ENCODE measurements around the gene NFKB1.

The NFKB1 gene

GRCh38 chr4:102533904-102534303 lies 32.7 kb downstream of the NFKB1 start:
- no peaks in the 10 kb centered on the region for H3K9me3 ChIP-seq (ENCODE audit: insufficient read depth, low read length)
- H3K27me3 ChIP-seq (ENCODE audit: low read length) = no peaks in the 10 kb centered on the region
- no peaks in the 10 kb centered on the region for H3K36me3 ChIP-seq (ENCODE audit: low read length)
- H3K9ac ChIP-seq (ENCODE audit: low read length) = no peak overlapping the region
- no peak overlapping the region for H2AFZ ChIP-seq (ENCODE audit: low read depth, low read length, severe bottlenecking)
- H3K9me2 ChIP-seq (replicated peaks; ENCODE audit: insufficient read depth, low read length) = no peaks in the 10 kb centered on the region
- no peaks in the 10 kb centered on the region for H3K79me2 ChIP-seq (ENCODE audit: insufficient read depth, low read length)
- H4K20me1 ChIP-seq (ENCODE audit: low read depth, low read length) = no peaks in the 10 kb centered on the region
- H3K4me2 ChIP-seq (ENCODE audit: low read depth, low read length, poor library complexity, severe bottlenecking) = no peak overlapping the region
- no peaks in the 10 kb centered on the region for H3F3A ChIP-seq (ENCODE audit: insufficient read depth)
- H3K4me3 ChIP-seq (ENCODE audit: insufficient read depth, low read length, poor library complexity, severe bottlenecking) = no peak overlapping the region
- TF ChIP-seq CTCF (IDR thresholded peaks at IDR 0.05; ENCODE audit: insufficient read depth, low read length, poor library complexity, severe bottlenecking) = no peak
- no peak for TF ChIP-seq EZH2phosphoT487 (conservative IDR thresholded peaks at IDR 0.05; ENCODE audit: low read length)
- no peak overlapping the region for H3K27ac ChIP-seq (ENCODE audit: low read depth, low read length)

DNA sequence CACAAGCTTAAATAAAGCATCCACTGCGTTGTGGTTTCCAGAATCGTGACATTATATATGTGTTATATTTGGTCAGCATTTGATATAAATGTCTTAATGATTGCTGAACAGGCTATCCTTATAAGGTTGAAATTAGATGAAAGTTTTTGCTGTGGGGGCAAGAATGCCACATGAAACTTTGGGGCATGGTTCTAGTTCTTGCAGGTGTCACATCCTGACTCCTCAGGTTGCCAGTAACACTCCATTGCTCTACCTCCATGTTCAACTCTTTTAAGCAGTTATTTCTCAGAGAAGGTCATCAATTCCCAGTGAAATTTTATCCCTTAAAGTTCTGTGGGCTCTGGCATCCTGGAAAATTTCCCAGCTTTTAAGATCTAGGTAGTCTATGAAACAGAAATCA lies 33.7 kb downstream of the NFKB1 start:
- no peak for TF ChIP-seq CTCF (IDR thresholded peaks at IDR 0.05; ENCODE audit: insufficient read depth, low read length, poor library complexity, severe bottlenecking)
- TF ChIP-seq EZH2phosphoT487 (conservative IDR thresholded peaks at IDR 0.05; ENCODE audit: low read length) = no peak
- no peak overlapping the region for H3K4me2 ChIP-seq (ENCODE audit: low read depth, low read length, poor library complexity, severe bottlenecking)
- H3K27me3 ChIP-seq (ENCODE audit: low read length) = no peaks in the 10 kb centered on the region
- H3K9me3 ChIP-seq (ENCODE audit: insufficient read depth, low read length) = no peaks in the 10 kb centered on the region
- H4K20me1 ChIP-seq (ENCODE audit: low read depth, low read length) = no peaks in the 10 kb centered on the region
- no peaks in the 10 kb centered on the region for H3F3A ChIP-seq (ENCODE audit: insufficient read depth)
- no peaks in the 10 kb centered on the region for H3K79me2 ChIP-seq (ENCODE audit: insufficient read depth, low read length)
- H3K27ac ChIP-seq (ENCODE audit: low read depth, low read length) = no peak overlapping the region
- no peak overlapping the region for H2AFZ ChIP-seq (ENCODE audit: low read depth, low read length, severe bottlenecking)
- H3K4me3 ChIP-seq (ENCODE audit: insufficient read depth, low read length, poor library complexity, severe bottlenecking) = no peak overlapping the region
- no peaks in the 10 kb centered on the region for H3K36me3 ChIP-seq (ENCODE audit: low read length)
- H3K9me2 ChIP-seq (replicated peaks; ENCODE audit: insufficient read depth, low read length) = no peaks in the 10 kb centered on the region
- no peak overlapping the region for H3K9ac ChIP-seq (ENCODE audit: low read length)

DNA sequence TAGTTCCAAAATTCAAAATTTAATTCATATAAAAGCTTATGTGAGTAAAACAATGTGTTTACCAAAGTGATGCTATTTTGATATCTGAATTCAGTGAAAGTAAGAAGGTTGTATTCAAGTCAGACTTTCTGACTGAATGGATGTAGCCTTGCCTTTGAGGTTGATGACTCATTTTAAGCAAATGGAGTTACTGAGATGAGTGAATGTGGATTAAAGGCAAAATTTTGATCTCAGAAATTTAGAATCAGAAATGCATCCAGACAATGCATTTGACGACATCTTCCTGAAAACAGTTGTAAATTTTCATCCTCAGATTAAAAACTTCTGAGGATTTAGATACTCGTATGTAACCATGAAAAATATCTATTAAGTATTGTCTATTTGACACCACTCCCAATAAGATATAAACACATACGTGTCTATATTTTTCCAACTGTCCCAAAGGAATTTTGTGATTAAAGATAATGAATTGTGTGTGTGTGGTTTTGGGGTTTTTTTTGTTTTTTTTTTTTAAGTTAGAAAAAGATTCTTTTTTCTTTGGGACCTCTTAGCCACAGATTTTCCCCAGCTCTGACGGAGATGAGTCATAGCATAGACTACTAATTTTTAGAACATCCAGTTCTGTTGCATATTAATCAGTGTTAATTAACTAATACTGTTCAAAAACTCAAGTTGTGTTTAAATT lies 34.4 kb downstream of the NFKB1 start:
- Histone ChIP-seq H3K27me3 (ENCODE audit: low read length) (no peaks in the 10 kb centered on the region), H3K4me2 (ENCODE audit: low read depth, low read length, poor library complexity, severe bottlenecking) (no peak overlapping the region), H3K9ac (ENCODE audit: low read length) (no peak overlapping the region), H3K27ac (ENCODE audit: low read depth, low read length) (no peak overlapping the region), H4K20me1 (ENCODE audit: low read depth, low read length) (no peaks in the 10 kb centered on the region), H3K4me3 (ENCODE audit: insufficient read depth, low read length, poor library complexity, severe bottlenecking) (no peak overlapping the region), H3K79me2 (ENCODE audit: insufficient read depth, low read length) (no peaks in the 10 kb centered on the region), H2AFZ (ENCODE audit: low read depth, low read length, severe bottlenecking) (no peak overlapping the region), H3K9me3 (ENCODE audit: insufficient read depth, low read length) (no peaks in the 10 kb centered on the region), H3K36me3 (ENCODE audit: low read length) (no peaks in the 10 kb centered on the region), H3F3A (ENCODE audit: insufficient read depth) (no peaks in the 10 kb centered on the region), H3K9me2 (replicated peaks; ENCODE audit: insufficient read depth, low read length) (no peaks in the 10 kb centered on the region)
- TF ChIP-seq CTCF (IDR thresholded peaks at IDR 0.05; ENCODE audit: insufficient read depth, low read length, poor library complexity, severe bottlenecking) (no peak), EZH2phosphoT487 (conservative IDR thresholded peaks at IDR 0.05; ENCODE audit: low read length) (no peak)

All from SU-DHL-6 (cell line).